Measurements from ENCODE around the gene COMP. TPM values are rescaled to one million over a fixed set of nuclear protein-coding genes. Genes with fewer than 3 reads are reported as not detected.
A peak's percentile ranks its signal among the peaks of the same experiment; 100 is the strongest.

The COMP gene
- total RNA-seq, 1 experiment from 2014 or later, result not detected

GRCh38 chr19:18839465-18840287 lies 48.6 kb upstream of the COMP start:
- no TSS peak for BruUV-seq (replicated peaks)
- intact Hi-C loops (cut with micrococcal nuclease; ENCODE audit: unreplicated experiment), result loop anchor here (10.0 kb wide), 1 partner anchor 375 kb away; no protein-coding TSS in a partner anchor
- CTCF ChIA-PET, result no interaction called here
- H3K36me3 ChIP-seq (ENCODE audit: low read depth), result peaks cover 30% of the 10 kb centered on the region
- H3K4me1 ChIP-seq (replicated peaks; ENCODE audit: insufficient read depth), result peaks cover 11% of the 10 kb centered on the region
- no peak overlapping the region for H3K27ac ChIP-seq
- no peak overlapping the region for H3K4me3 ChIP-seq
- peaks cover 100% of the 10 kb centered on the region for H4K20me1 ChIP-seq (ENCODE audit: insufficient read depth)
- peaks cover 26% of the 10 kb centered on the region; the same call in 1 of the 2 replicates for H3F3A ChIP-seq (ENCODE audit: insufficient read depth, low read depth)
- H2AFZ ChIP-seq, result no peak overlapping the region
- TF ChIP-seq EZH2 (IDR thresholded peaks at IDR 0.05; ENCODE audit: low read depth) (no peak), CTCF (conservative IDR thresholded peaks at IDR 0.05) (no peak)
- H3K27me3 ChIP-seq (ENCODE audit: insufficient read depth, low read depth), result no peaks in the 10 kb centered on the region
- H3K9me2 ChIP-seq (ENCODE audit: insufficient read depth), result no peaks in the 10 kb centered on the region
- H3K79me2 ChIP-seq (ENCODE audit: low read depth), result peaks cover 100% of the 10 kb centered on the region
- no peak overlapping the region for H3K4me2 ChIP-seq
- H3K9me3 ChIP-seq (ENCODE audit: insufficient read depth, low read depth), result no peaks in the 10 kb centered on the region
- DNase-seq, result no peak
- POLR2A ChIA-PET (ENCODE audit: unreplicated experiment), result no interaction called here

- Histone ChIP-seq H3K4me2 (peak overlapping the region; percentile 100), H3K4me1 (replicated peaks; ENCODE audit: insufficient read depth) (peaks cover 22% of the 10 kb centered on the region), H2AFZ (no peak overlapping the region), H3K9me3 (ENCODE audit: insufficient read depth, low read depth) (no peaks in the 10 kb centered on the region), H3F3A (ENCODE audit: insufficient read depth, low read depth) (peaks cover 8% of the 10 kb centered on the region; the same call in 1 of the 2 replicates), H3K27me3 (ENCODE audit: insufficient read depth, low read depth) (no peaks in the 10 kb centered on the region), H3K4me3 (peak overlapping the region; percentile 95; the same call in 1 of the 2 replicates), H4K20me1 (ENCODE audit: insufficient read depth) (peaks cover 72% of the 10 kb centered on the region), H3K27ac (peak overlapping the region; percentile 3; the same call in 1 of the 2 replicates), H3K79me2 (ENCODE audit: low read depth) (peaks cover 74% of the 10 kb centered on the region), H3K36me3 (ENCODE audit: low read depth) (peaks cover 34% of the 10 kb centered on the region), H3K9me2 (ENCODE audit: insufficient read depth) (no peaks in the 10 kb centered on the region)
- CTCF ChIA-PET, result no interaction called here
- no TSS peak for BruUV-seq (replicated peaks)
- DNase-seq, result no peak
- POLR2A ChIA-PET (ENCODE audit: unreplicated experiment), result no interaction called here
- intact Hi-C loops (cut with micrococcal nuclease; ENCODE audit: unreplicated experiment), result loop anchor here (1.0 to 5.0 kb wide), 3 partner anchors 70 to 247 kb away; partner anchors contain the start of gene REX1BD
- TF ChIP-seq CTCF (conservative IDR thresholded peaks at IDR 0.05) (no peak), EZH2 (IDR thresholded peaks at IDR 0.05; ENCODE audit: low read depth) (no peak)
Measured at GRCh38 chr19:18834644-18834984, 43.5 kb upstream of the COMP start.

GRCh38 chr19:18833849-18834643 lies 42.9 kb upstream of the COMP start:
- peak overlapping the region; percentile 3; the same call in 1 of the 2 replicates for H3K27ac ChIP-seq
- intact Hi-C loops (cut with micrococcal nuclease; ENCODE audit: unreplicated experiment), result loop anchor here (1.0 to 5.0 kb wide), 3 partner anchors 70 to 247 kb away; partner anchors contain the start of gene REX1BD
- POLR2A ChIA-PET (ENCODE audit: unreplicated experiment), result interaction anchor here (0.6 to 0.7 kb wide), 3 partner anchors 62 to 529 kb away, joined by 4 to 9 read pairs (median 5); no protein-coding TSS in a partner anchor

More at GRCh38 chr19:18833849-18834643, 42.9 kb upstream of the COMP start:
- DNase-seq, result peak in 1 of 2 experiments; percentile 64
- no peak overlapping the region for H2AFZ ChIP-seq
- H4K20me1 ChIP-seq (ENCODE audit: insufficient read depth), result peaks cover 66% of the 10 kb centered on the region
- TF ChIP-seq EZH2 (IDR thresholded peaks at IDR 0.05; ENCODE audit: low read depth) (no peak), CTCF (conservative IDR thresholded peaks at IDR 0.05) (no peak)
- H3K4me3 ChIP-seq, result peak overlapping the region; percentile 95
- CTCF ChIA-PET, result interaction anchor here (0.6 kb wide), 2 partner anchors 56 to 275 kb away, joined by 3 to 4 read pairs; no protein-coding TSS in a partner anchor
- no peaks in the 10 kb centered on the region for H3K27me3 ChIP-seq (ENCODE audit: insufficient read depth, low read depth)
- H3K4me1 ChIP-seq (replicated peaks; ENCODE audit: insufficient read depth), result peaks cover 22% of the 10 kb centered on the region
- peak overlapping the region; percentile 100 for H3K4me2 ChIP-seq
- H3K9me3 ChIP-seq (ENCODE audit: insufficient read depth, low read depth), result no peaks in the 10 kb centered on the region
- H3K36me3 ChIP-seq (ENCODE audit: low read depth), result peaks cover 34% of the 10 kb centered on the region
- no TSS peak for BruUV-seq (replicated peaks)
- H3F3A ChIP-seq (ENCODE audit: insufficient read depth, low read depth), result peaks cover 8% of the 10 kb centered on the region; the same call in 1 of the 2 replicates
- no peaks in the 10 kb centered on the region for H3K9me2 ChIP-seq (ENCODE audit: insufficient read depth)
- peaks cover 68% of the 10 kb centered on the region for H3K79me2 ChIP-seq (ENCODE audit: low read depth)
